DND-41 (cell line): ENCODE results near the gene RBMS3.

ENCODE experiments used
- EZH2 ChIP-seq: IDR thresholded peaks from 3 replicates; pipeline ENCODE4 v1.6.1; 2012; ENCODE audit warnings: borderline replicate concordance, low read depth, mild to moderate bottlenecking, moderate library complexity, low read length, inconsistent platforms; ENCODE audit not compliant: severe bottlenecking
- TF ChIP-seq, protein P1 (sequence below): IDR thresholded peaks from 2 replicates; pipeline ENCODE4 v1.5.1; 2012; ENCODE audit warnings: borderline replicate concordance, low read length, moderate library complexity, mild to moderate bottlenecking; ENCODE audit not compliant: poor library complexity, severe bottlenecking; ENCODE audit errors: extremely low read depth

DNA sequence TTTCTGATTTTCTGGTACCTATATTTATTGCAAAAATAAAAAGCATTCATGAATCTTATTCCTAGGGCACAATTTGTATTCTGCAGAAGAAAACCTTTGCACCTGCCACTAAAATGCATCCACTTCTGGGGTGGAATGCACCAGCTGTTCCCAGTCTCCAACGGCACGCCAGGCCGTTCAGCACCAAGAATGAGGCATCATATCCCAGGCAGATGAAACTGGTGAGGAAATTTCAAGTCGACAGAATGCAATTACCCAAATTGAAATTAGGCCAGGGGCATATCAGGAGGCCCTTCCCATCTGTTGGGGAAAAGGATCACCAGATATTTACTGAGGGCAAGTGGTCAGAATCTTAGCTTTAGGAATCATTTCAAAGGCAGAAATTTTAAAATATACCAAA, 13.6 kb upstream of the RBMS3 start:
- TF ChIP-seq, protein P1, sequence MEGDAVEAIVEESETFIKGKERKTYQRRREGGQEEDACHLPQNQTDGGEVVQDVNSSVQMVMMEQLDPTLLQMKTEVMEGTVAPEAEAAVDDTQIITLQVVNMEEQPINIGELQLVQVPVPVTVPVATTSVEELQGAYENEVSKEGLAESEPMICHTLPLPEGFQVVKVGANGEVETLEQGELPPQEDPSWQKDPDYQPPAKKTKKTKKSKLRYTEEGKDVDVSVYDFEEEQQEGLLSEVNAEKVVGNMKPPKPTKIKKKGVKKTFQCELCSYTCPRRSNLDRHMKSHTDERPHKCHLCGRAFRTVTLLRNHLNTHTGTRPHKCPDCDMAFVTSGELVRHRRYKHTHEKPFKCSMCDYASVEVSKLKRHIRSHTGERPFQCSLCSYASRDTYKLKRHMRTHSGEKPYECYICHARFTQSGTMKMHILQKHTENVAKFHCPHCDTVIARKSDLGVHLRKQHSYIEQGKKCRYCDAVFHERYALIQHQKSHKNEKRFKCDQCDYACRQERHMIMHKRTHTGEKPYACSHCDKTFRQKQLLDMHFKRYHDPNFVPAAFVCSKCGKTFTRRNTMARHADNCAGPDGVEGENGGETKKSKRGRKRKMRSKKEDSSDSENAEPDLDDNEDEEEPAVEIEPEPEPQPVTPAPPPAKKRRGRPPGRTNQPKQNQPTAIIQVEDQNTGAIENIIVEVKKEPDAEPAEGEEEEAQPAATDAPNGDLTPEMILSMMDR, result no peak
- no peak for TF ChIP-seq EZH2
